GM12878 (cell line): ENCODE data around the gene UXT. TPM values are rescaled to one million over a fixed set of nuclear protein-coding genes. Genes with fewer than 3 reads are reported as not detected.

Source experiments
- ATF7 ChIP-seq: fragments of 450-650 bp; IDR thresholded peaks from 2 replicates; pipeline ENCODE4 v1.6.1; 2016; ENCODE audit warnings: low read depth, mild to moderate bottlenecking
- BACH1 ChIP-seq: fragments of 450-650 bp; IDR thresholded peaks from 2 replicates; pipeline ENCODE4 v1.6.1; 2017; ENCODE audit warnings: mild to moderate bottlenecking, borderline replicate concordance
- BCL3 ChIP-seq: IDR thresholded peaks from 2 replicates; pipeline ENCODE4 v1.6.1; 2011; ENCODE audit warnings: borderline replicate concordance, low read depth, mild to moderate bottlenecking, moderate library complexity, low read length; ENCODE audit not compliant: insufficient read depth, poor library complexity, severe bottlenecking
- BHLHE40 ChIP-seq, 2 experiments: fragments of 450-650 bp in 1 of 2; IDR thresholded peaks; 2 replicates each; pipeline ENCODE4 v1.6.1; 2011 to 2017; ENCODE audit warnings: low read depth in 2 of 2, borderline replicate concordance in 1 of 2, improper control_type of control experiment in 1 of 2, low read length in 1 of 2, mild to moderate bottlenecking in 1 of 2
- BRCA1 ChIP-seq: IDR thresholded peaks from 2 replicates; pipeline ENCODE4 v1.6.1; 2011; ENCODE audit warnings: low read depth, low read length, improper control_type of control experiment
- CBFB ChIP-seq: IDR thresholded peaks from 2 replicates; pipeline ENCODE4 v1.6.1; 2016; ENCODE audit warnings: antibody characterized with exemption, low read depth
- CEBPB ChIP-seq, 2 experiments: fragments of 150-350 bp in 1 of 2; IDR thresholded peaks; 2 replicates each; pipeline ENCODE4 v1.6.1; 2012 to 2014; ENCODE audit warnings: low read depth in 2 of 2, low read length in 2 of 2, borderline replicate concordance in 1 of 2, inconsistent platforms in 1 of 2
- CREB1 ChIP-seq: IDR thresholded peaks from 2 replicates; pipeline ENCODE4 v1.6.1; 2012; ENCODE audit warnings: low read depth, mild to moderate bottlenecking, inconsistent platforms
- EGR1 ChIP-seq, 2 experiments: IDR thresholded peaks; 1 replicate in 1 of 2; 2 replicates in 1 of 2; pipeline ENCODE4 v1.6.1; 2011 to 2012; ENCODE audit warnings: low read depth in 2 of 2, low read length in 2 of 2, borderline replicate concordance in 1 of 2, mild to moderate bottlenecking in 1 of 2, moderate library complexity in 1 of 2
- LARP7 ChIP-seq: fragments of 450-650 bp; IDR thresholded peaks from 2 replicates; pipeline ENCODE4 v1.6.1; 2017; ENCODE audit warnings: mild to moderate bottlenecking
- NBN ChIP-seq: fragments of 450-650 bp; IDR thresholded peaks from 2 replicates; pipeline ENCODE4 v1.6.1; 2016
- NFXL1 ChIP-seq: fragments of 450-650 bp; IDR thresholded peaks from 2 replicates; pipeline ENCODE4 v1.6.1; 2017; ENCODE audit warnings: antibody characterized with exemption, mild to moderate bottlenecking, borderline replicate concordance
- PAX5 ChIP-seq: IDR thresholded peaks from 2 replicates; pipeline ENCODE4 v1.6.1; 2011; ENCODE audit warnings: low read depth, low read length, borderline replicate concordance
- RUNX3 ChIP-seq: IDR thresholded peaks from 2 replicates; pipeline ENCODE4 v1.6.1; 2012; ENCODE audit warnings: low read length, inconsistent platforms
- SMAD1 ChIP-seq: fragments of 450-650 bp; IDR thresholded peaks from 2 replicates; pipeline ENCODE4 v1.6.1; 2018; ENCODE audit warnings: mild to moderate bottlenecking, low read depth; ENCODE audit not compliant: partially characterized antibody
- SP1 ChIP-seq: IDR thresholded peaks from one replicate; pipeline ENCODE4 v1.6.1; 2011; ENCODE audit warnings: low read depth, low read length
- TARDBP ChIP-seq: IDR thresholded peaks from 2 replicates; pipeline ENCODE4 v1.6.1; 2016; ENCODE audit warnings: borderline replicate concordance
- TCF12 ChIP-seq: IDR thresholded peaks from 2 replicates; pipeline ENCODE4 v1.6.1; 2011; ENCODE audit warnings: low read depth, mild to moderate bottlenecking, low read length
- ZBED1 ChIP-seq: IDR thresholded peaks from 2 replicates; pipeline ENCODE4 v1.6.1; 2016; ENCODE audit warnings: borderline replicate concordance
- ZNF687 ChIP-seq: fragments of 450-650 bp; IDR thresholded peaks from 2 replicates; pipeline ENCODE4 v1.6.1; 2017; ENCODE audit warnings: mild to moderate bottlenecking, moderate library complexity
- polyA plus RNA-seq, 11 experiments: library from polyadenylated mRNA; depleted of rRNA in 4 of 11; unstranded in 6 of 11; stranded (reverse) in 5 of 11; fragments of >200 nt; fragmentation: Nextera tagmentation in 4 of 11; fragmentation: Illumina TruSeq in 1 of 11; extraction: Ambion mirVana in 4 of 11; extraction: Trizol in 1 of 11; gene quantifications; 1 replicate in 1 of 11; 2 replicates in 10 of 11; pipeline versions ENCODE4 v1.2.1 to v1.2.3, GENCODE V29; 2011 to 2016; ENCODE audit warnings: inconsistent platforms in 2 of 11, missing spikeins in 2 of 11, low read depth in 1 of 11
- total RNA-seq, 4 experiments: library from RNA; depleted of rRNA in 3 of 4; stranded (reverse); fragments of >200 nt in 3 of 4; fragmentation: Illumina TruSeq in 1 of 4; extraction: Trizol in 1 of 4; gene quantifications; 2 replicates each; pipeline versions ENCODE4 v1.2.1 to v1.2.3, GENCODE V29; 2013 to 2021
- TF ChIP-seq, protein P1 (sequence below): fragments of 450-650 bp; IDR thresholded peaks from 2 replicates; pipeline ENCODE4 v1.6.1; 2016; ENCODE audit warnings: mild to moderate bottlenecking
- TF ChIP-seq, protein P2 (sequence below): IDR thresholded peaks from 2 replicates; pipeline ENCODE4 v1.6.1; 2012; ENCODE audit warnings: low read length, inconsistent platforms

Gene UXT
- total and polyA plus RNA-seq, 10 of the 15 experiments (the other 5 are each of a cell fraction or from before 2014, with no cell fraction given): 105 to 245 (median 206) TPM

DNA sequence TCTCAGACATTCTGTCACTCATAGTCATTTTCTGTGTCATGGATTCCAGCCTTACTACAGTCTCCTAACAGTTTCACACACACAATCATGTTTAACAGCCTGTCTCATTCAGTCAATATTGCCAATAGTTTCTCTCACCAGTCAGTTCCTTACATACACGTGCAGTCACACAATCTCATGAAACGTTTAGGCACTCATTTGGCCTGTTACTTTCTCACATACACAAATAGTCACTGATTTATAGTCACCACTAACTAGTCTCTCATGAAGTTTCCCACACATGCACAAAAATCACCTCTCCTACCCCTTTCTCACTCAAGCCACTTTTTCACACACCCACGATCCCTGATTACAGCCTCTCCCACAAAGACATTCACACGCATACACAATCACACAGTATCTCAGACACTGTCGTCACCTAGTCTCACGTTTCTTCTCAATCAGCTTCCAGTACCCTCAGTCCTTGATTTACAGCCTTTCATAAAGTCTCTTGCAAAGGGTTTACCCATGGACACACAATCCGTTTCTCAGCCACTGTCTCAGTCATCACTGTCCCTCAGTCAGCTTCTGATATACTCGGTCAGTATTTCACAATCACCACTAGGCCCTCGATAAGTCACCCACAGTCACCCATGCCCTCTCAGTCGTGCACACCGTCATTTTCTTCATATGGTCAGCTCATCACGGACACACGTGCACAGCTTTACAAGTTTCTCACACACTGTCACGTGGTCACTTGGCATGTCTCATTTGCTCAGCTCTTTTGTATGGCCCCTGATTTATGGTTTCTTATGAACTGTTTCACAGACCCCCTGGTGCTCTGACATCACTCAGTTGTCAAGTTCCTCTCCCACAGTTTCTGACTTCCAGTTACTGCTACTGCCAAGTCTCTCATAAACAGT, 25.0 kb downstream of the UXT start (continued):
- peak; percentile 54; the same call in 1 of the 2 replicates for TF ChIP-seq RUNX3
- peak; percentile 98 for TF ChIP-seq BCL3
- TF ChIP-seq, protein P1, sequence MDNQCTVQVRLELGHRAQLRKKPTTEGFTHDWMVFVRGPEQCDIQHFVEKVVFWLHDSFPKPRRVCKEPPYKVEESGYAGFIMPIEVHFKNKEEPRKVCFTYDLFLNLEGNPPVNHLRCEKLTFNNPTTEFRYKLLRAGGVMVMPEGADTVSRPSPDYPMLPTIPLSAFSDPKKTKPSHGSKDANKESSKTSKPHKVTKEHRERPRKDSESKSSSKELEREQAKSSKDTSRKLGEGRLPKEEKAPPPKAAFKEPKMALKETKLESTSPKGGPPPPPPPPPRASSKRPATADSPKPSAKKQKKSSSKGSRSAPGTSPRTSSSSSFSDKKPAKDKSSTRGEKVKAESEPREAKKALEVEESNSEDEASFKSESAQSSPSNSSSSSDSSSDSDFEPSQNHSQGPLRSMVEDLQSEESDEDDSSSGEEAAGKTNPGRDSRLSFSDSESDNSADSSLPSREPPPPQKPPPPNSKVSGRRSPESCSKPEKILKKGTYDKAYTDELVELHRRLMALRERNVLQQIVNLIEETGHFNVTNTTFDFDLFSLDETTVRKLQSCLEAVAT: peak; percentile 53
- no peak for TF ChIP-seq PAX5
- TF ChIP-seq CEBPB (IDR thresholded peaks at IDR 0.05; ENCODE audit: borderline replicate concordance in 1 of 2, low read depth in 2 of 2, low read length in 2 of 2): no peak
- no peak for TF ChIP-seq NFXL1
- TF ChIP-seq CREB1: 0 out of 2 replicates have a peak, but pooled peaks have one; percentile 7
- peak; percentile 89; the same call in 1 of the 2 replicates for TF ChIP-seq ZBED1
- TF ChIP-seq BHLHE40 (IDR thresholded peaks at IDR 0.05; ENCODE audit: borderline replicate concordance in 1 of 2, low read depth in 2 of 2, low read length in 1 of 2): peak; percentile 85 to 87
- no peak for TF ChIP-seq SP1
- TF ChIP-seq, protein P2, sequence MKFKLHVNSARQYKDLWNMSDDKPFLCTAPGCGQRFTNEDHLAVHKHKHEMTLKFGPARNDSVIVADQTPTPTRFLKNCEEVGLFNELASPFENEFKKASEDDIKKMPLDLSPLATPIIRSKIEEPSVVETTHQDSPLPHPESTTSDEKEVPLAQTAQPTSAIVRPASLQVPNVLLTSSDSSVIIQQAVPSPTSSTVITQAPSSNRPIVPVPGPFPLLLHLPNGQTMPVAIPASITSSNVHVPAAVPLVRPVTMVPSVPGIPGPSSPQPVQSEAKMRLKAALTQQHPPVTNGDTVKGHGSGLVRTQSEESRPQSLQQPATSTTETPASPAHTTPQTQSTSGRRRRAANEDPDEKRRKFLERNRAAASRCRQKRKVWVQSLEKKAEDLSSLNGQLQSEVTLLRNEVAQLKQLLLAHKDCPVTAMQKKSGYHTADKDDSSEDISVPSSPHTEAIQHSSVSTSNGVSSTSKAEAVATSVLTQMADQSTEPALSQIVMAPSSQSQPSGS: peak; percentile 95
- peak; percentile 67 for TF ChIP-seq ZNF687
- peak; percentile 87 for TF ChIP-seq NBN
- peak; percentile 96 for TF ChIP-seq SMAD1
- TF ChIP-seq BACH1: peak; percentile 18; the same call in 1 of the 2 replicates
- no peak for TF ChIP-seq BRCA1
- TF ChIP-seq ATF7: peak; percentile 89
- 0 out of 2 replicates have a peak, but pooled peaks have one; percentile 26 for TF ChIP-seq CBFB
- TF ChIP-seq LARP7: no peak
- peak in 1 of 2 experiments; percentile 41; a peak in 1 of 3 replicates for TF ChIP-seq EGR1 (IDR thresholded peaks at IDR 0.05; ENCODE audit: borderline replicate concordance in 1 of 2, low read depth in 2 of 2, low read length in 2 of 2)
- peak; percentile 7; the same call in 1 of the 2 replicates for TF ChIP-seq TARDBP
- TF ChIP-seq TCF12: peak; percentile 77
